HG03196 (cell line): ENCODE results near the gene SDS.

Source experiments
- ATAC-seq: cut with Tn5 transposase; IDR thresholded peaks from one replicate; pipeline ENCODE4 v1.9.1; 2021; ENCODE audit not compliant: unreplicated experiment

The SDS gene, protein sequence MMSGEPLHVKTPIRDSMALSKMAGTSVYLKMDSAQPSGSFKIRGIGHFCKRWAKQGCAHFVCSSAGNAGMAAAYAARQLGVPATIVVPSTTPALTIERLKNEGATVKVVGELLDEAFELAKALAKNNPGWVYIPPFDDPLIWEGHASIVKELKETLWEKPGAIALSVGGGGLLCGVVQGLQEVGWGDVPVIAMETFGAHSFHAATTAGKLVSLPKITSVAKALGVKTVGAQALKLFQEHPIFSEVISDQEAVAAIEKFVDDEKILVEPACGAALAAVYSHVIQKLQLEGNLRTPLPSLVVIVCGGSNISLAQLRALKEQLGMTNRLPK

DNA sequence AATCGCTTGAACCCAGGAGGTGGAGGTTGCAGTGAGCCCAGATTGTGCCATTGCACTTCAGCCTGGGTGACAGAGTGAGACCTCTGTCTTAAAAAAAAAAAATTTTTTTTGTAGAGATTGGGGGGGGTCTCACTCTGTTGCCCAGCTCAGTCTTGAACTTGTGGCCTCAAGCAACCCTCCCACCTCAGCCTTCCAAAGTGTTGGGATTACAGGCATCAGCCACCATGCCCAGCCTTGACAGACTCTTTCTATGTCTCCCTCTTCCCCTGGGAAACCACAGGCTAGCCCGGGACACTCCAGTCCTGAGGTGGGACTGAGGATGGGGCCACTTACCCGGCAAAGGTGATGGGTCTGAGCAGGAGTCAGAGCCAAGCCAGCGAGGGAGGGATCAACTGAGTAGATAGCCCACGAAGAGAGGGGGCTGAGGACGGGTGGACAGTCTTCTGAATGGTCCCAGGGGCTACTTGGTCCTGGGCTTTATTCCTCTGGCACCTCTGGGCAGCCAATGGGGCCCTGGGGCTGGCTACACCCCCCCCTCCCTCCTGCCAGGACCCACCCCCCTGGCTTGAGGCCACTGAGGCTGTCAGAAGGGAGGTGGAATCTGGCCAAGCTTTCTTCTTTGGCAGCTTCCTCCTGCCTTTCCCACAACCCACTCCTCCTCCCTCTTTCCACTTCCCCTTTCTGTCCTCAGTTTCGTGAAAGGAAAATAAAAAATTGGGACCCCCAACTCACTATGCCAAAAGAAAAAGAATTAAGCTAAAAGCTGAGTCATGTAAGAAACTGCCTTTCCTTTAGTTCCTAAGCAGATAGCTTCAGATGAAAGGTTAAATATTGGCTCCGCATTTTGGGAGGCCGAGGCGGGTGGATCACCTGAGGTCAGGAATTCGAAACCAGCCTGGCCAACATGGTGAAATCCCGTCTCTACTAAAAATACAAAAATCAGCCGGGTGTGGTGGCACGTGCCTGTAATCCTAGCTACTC, at the start of gene SDS:
TSS of gene SDS (minus strand) at position 453 of the 981 bp plus-strand sequence. CDS start 4,179 bp downstream, outside the sequence.
- ATAC-seq: no peak

DNA sequence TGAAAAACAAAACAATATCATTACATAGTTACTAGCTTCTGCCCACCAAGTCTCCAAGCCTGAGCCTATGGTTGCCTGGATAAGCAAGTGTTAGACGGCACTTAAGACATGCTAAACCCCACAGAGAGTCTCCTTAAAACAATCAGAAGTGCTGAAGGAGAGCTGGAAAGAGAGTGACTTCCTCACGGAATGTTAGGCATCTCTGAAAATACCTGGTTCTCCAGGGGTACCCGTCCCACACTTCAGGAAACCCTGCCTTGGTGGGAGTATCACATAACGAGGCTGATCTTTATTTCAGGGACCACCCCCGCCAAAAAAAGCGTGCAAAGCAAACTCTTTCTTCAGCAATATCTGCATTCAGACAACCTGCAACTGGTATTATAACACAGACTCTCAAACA, 49.6 kb upstream of the SDS start:
- ATAC-seq: no peak

DNA sequence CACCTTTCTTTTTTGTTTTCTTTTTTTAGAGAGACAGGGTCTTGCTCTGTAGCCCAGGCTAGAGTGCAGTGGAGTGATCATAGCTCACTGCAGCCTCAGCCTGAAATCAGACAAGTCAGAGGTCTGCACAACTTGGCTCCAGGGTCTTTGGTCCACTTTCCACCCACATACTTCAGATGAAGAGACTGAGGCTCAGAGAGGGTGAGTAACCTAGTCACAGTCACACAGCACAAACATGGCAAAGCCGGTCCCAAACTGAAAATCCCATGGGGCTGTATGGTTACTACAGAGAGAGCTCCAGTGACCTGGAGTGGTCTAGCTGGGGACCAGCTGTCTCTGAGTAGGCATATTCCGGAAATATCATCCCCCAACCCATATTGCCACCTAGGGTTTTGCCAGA, 48.8 kb upstream of the SDS start:
- no peak for ATAC-seq

DNA sequence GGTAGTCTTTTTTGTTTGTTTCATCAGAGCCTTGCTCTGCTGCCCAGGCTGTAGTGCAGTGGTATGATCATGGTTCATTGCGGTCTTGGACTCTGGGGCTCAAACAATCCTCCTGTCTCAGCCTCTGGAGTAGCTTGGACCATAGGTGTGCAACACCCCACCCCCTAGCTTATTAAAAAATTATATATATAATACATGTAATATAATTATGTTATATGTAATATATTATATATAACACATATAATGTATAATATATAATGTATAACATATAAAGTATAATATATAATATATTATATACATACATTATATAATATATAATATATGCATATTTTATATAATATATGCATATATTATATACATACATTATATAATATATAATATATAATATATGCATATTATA, 46.2 kb upstream of the SDS start:
- no peak for ATAC-seq

DNA sequence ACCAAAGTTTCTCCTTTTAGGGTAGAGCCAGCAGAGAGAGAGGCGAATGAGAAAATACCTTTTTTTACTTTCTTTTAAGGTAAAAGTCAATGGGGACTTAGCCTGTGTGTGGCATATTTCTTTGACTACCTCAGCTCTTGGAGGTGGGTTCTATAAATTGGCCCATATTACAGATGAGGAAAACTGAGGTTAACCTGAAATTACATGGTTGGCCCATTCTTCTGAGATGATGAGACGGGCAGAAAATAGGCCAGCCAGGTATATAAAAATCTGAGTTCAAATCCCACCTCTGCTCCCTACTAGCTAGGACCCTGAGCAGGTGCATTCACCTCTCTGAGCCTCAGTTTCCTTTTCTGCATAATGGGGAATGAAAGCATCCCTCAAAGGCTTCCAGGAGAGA, 45.6 kb upstream of the SDS start:
- no peak for ATAC-seq

DNA sequence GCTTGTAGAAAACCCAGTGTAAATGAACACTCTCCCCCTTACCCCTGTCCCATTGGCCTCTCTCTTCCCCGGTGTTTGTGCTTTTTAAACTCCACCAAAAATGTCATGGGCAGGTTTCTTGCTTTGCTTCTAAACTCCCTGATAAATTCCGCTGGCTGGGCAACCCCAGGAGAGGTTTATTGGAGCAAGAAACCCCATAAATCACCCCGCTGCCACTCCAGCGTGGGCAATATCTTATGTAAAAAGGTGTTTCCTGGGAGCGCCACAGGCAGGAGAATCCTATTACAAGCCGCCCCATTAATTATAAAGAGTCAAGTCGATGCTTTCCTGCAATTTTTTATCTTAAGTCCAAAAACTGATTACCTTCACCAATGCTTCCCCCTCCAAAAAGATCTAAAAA, 45.2 kb upstream of the SDS start:
- ATAC-seq: no peak

DNA sequence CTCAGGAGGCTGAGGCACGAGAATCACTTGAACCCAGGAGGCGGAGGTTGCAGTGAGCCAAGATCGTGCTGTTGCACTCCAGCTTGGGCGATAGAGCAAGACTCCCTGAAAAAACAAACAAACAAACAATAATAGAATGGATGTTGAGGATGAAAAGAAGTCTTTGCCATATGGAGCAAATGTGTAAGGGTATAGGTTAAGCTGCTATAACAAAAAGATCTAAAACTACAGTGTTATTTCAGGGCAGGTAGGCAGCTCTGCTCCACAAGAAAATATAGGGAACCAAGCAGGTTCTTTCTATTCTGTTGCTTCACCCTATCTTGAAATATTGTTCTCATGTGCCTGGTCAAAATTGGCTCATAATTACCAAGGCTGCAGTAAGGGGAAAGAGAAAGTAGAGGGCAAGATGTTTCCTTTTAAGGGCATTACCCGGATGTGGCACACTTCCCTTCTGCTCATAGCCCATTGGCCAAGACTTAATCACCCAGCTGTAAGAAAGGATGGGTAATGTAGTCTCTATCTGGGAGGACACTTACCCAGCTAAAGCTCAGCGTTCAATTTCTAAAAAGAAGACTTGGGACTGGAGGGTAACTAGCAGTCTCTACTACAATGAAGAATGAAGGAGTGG, 42.0 kb upstream of the SDS start:
- ATAC-seq: no peak

DNA sequence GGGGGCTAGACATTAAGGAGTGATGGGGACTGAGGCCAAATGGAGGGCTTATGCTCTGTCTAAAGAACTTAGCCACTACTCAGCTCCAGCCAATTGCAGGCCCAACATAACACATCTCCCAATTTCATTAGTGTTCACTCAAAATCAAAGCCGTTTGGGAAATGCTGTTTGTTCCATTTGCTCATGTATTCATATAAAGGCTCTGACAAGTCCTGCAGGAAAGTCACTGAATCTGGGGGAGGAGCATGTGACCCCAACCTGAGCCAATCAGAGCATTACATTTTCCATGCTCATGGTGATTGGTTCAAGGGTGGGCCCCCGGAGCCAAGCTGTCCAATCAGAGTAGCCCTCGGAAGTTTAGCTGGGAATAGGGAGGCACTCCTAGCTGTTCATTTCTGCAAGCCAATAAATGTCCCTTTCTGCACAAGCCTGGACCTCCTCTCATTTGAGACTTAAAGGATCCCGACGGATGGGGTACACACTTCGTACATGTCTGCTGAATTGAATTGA, 39.4 kb upstream of the SDS start:
- ATAC-seq: no peak

DNA sequence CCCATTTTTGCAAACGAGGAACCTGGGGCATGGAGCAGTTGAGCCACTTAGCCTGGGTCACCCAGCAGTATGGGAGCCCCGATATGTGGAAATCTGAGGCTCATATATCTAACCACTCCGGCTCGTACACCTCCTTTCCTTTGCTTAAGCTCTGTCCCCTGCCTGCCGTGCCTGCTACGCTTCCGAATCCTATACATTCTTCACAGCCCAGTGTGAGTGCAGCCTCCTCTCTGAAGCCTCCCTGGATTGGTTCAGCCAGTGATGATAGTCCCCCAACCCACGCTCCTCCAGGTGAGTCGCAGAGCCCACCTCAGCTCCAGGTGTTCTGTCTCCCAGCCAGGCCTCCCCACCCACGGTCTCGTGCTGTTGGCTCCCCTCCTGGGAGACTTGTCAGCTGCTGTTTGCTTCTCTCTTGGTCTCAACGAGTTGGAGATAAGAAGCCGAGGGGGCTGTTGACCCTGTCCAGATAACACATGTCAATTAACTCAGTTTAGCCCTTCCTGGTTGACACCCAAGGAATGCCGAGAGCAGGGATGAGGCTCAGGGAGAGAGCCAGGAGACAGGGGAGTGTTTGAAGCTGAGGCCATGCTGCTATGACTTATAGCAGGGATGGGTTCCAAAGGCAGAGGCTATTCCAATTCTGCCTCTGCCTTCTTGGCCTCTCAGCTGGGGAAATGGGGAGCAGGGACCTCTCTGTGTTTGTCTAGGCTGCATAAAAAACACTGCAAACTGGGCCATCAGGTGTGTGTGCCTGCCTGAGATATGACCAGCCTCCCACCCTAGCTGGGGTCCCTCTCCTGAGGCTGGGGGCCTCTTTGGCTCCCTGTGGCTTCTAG, 37.5 kb upstream of the SDS start:
- ATAC-seq: no peak

DNA sequence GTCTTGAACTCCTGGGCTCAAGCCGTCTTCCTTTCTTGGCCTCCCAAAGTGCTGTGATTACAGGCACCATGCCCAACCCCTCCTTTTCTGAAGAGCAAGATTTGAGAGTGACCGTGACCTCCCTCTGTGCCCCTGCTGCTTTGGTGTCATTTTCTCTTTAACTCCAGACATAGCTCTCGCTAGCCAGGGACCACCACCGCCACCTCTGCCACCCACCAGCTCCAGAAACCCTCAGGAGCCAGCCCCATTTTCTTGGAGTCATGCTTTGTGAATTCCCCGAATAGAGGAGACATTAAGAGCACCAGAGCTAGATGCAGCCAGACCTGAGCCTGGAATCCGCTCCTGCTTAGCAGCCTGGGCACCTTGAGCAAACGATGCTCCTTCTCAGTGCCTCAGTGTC, 36.6 kb upstream of the SDS start:
- ATAC-seq: no peak

DNA sequence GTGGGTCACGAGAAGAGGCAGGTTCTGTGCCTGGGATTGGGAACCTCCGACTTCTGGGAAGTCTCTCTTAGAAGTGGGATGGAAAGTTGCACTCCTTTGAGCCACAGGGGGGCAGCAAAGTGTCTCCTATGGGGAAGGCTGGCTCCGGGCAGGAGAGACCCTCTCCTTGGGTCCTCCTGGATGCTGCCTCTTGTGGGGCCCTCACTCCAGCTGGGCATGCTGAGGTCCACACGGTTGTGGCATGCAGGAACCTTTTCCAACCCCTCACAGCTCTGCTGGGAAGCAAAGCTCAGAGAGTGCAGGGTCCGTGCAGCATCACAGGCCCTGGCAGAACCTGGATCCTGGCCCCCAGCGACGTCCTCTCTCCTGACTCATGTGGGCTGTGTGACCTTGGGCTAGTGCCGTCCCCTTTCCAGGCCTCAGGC, 35.9 kb upstream of the SDS start:
- no peak for ATAC-seq

DNA sequence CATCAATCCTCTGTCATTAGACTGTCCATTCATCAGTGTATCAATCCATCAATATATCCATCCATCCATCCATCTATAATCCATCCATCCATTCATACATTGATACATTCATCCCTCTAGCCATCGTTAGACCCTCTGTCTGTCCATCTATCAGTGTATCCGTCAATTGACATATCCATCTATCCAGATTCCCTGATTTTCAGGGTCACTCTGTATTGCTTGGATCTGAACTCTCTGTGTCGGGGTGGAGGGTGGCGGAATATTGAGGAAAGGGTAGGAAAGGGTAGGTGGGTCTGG, 35.6 kb upstream of the SDS start:
- no peak for ATAC-seq

DNA sequence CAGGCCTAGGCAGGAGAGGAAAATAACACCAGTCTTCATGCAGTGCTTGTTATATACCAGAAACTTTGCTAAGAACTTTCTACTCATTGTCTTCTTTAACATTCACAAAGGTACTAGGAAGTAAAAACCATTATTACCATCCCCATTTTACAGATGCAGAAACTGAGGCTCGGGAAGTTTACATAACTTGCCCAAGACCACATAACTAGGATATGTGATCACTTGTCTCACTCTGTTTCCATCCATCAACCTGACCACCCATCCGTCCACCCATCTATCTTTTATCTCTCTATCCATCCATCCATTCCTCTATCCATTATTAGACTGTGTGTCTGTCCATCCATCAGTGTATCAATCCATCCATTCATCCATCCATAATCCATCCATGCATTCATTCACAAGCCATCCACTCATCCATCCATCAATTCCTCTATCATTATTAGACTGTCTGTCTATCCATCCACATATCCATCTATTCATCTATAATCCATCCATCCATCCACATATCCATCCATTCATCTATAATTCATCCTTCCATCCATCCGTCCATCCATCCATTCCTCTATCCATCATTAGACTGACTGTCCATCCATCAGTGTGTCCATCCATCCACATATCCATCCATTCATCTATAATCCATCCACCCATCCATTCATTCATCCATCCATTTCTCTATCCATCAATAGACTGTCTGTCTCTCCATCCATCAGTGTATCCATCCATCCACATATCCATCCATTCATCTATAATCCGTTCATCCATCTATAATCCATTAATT, 35.0 kb upstream of the SDS start:
- ATAC-seq: no peak

DNA sequence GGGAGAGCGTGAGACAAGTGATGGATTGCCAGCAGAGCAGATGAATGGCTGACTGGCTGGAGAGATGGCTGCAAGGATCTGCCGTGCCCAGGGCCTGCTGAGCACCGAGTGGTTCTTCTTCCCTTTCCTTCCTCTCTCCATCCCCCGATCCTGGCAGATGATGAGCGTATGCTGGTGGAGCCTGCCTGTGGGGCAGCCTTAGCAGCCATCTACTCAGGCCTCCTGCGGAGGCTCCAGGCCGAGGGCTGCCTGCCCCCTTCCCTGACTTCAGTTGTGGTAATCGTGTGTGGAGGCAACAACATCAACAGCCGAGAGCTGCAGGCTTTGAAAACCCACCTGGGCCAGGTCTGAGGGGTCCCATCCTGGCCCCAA, 34.0 kb upstream of the SDS start:
- no peak for ATAC-seq

DNA sequence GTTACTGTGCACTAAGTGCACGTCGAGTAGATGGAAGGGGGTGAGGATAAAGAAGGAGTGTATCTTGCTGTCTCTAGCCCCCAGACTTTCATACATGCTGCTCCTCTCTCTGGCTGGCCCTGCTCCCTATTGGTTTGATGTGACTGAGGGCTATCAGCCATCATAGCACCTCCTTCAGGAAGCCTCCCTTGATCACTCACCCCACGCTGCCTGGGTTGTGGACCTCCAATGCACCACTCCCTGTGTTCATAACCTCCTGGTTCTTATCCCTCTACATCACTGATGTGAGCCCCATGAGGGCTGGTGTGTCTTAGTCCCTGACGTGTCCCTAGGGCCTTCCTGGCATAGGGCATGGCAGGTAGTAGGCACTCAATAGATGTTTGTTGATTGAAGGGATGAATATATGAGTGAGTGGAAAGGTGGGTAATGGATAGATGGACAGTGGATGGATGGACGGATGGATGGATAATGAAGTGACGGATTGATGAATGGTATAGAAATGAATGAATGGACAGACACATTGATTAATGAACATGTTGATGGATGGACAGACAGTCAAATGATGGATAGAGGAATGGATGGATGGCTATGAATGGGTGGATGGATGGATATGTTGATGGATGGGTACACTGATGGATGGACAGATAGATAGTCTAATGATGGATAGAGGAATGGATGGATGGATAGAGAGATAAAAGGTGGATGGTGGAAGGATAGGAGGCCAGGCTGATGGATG, 33.5 kb upstream of the SDS start:
- no peak for ATAC-seq

DNA sequence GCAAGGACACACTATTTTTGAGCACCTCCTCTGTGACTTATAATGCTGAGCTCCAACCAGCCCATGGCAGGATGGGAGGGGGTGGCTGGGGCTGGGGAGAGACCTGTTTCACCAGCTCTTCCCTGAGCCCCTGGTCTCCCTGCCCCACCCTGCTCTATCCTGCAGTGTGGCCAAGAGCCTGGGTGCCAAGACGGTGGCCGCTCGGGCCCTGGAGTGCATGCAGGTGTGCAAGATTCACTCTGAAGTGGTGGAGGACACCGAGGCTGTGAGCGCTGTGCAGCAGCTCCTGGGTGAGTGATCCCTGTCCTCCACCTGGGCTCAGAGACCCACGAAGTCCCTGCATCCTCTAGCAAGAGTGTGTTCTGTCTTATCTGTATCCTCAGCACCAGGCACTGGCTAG, 32.9 kb upstream of the SDS start:
- no peak for ATAC-seq

DNA sequence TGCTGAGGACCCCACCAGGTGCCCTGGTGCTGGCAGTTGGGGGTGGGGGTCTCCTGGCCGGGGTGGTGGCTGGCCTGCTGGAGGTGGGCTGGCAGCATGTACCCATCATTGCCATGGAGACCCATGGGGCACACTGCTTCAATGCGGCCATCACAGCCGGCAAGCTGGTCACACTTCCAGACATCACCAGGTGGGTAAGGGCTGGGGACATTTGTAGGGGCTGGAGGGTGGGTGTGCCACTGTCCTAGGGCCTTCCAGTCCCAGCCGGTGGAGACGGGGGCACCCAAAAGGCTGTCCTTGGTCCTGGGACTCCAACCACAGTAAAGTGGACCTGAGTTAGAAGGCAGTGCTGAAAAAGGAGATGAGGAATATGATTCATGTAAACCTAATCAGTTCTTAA, 31.7 kb upstream of the SDS start:
- no peak for ATAC-seq

DNA sequence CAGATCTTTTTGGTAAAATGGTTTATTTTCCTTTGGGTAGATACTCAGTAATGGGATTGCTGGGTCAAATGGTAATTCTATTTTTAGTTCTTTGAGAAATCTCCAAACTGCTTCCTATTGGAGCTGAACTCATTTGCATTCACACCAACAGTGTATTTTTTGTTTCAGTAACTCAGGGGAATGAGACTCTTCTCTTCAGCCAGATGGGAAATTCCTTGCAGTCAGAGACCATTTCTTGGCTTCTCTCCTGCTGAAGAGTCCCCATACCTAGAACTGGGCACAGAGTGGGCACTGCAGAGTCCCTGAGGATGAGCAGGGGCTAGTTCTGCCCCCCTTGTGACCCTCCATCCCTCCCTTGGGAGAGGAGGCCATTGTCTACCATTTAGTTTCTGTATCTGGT, 29.3 kb upstream of the SDS start:
- no peak for ATAC-seq

DNA sequence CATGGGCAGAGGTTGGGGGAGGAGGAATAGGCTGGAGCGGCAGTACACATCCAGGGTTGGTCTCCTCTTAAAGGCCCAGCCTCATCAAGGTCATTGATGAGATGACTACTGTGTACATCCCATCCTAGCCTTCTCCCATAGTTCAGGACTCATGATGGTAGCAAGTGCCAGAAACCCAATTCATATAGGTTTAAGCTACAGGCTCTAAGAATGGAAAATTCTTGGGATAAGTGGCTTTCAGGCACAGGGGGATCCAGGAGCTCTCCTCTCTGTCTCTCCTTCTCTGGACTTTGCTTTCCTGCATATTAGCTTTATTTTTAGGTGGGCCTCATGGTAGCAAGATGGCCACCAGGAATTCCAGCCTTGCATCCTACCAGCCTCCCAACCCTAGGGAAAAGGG, 24.8 kb upstream of the SDS start:
- ATAC-seq: no peak
